Tibial artery (tissue), 4 donors: ENCODE measurements around the gene DDI1.
"Not testable (repeated sequence)": the region's sequence is repeated elsewhere in the genome, so short reads cannot be mapped to it uniquely, and the experiment has no call there.

Source experiments
- DNase-seq, 2 donors: peaks; one replicate each; pipeline ENCODE4 v3.0.0-alpha.2; 2019
- H3K27ac ChIP-seq, 2 donors: fragments of 200-600 bp; sonication (generic) in 1 of 2; 1 replicate in 1 of 2; 2 replicates in 1 of 2; pipeline ENCODE4 v1.5.1; 2018 to 2019; ENCODE audit warnings: mild to moderate bottlenecking in 1 of 2
- H3K27me3 ChIP-seq, 2 donors: fragments of 200-600 bp; sonication (generic) in 1 of 2; one replicate each; pipeline versions ENCODE4 v1.5.1 to v1.6.0; 2016 to 2019
- H3K36me3 ChIP-seq, 3 donors: fragments of 200-600 bp; sonication (generic) in 2 of 3; one replicate each; pipeline ENCODE4 v1.5.1; 2016 to 2019; ENCODE audit warnings: mild to moderate bottlenecking in 2 of 3
- H3K4me1 ChIP-seq, 4 donors: fragments of 200-600 bp; sonication (generic) in 2 of 4; 1 replicate in 3 of 4; 2 replicates in 1 of 4; pipeline ENCODE4 v1.5.1; 2016 to 2019
- H3K4me3 ChIP-seq, 2 donors: fragments of 200-600 bp; sonication (generic) in 1 of 2; 1 replicate in 1 of 2; 2 replicates in 1 of 2; pipeline ENCODE4 v1.5.1; 2018 to 2019; ENCODE audit warnings: mild to moderate bottlenecking in 2 of 2
- H3K9me3 ChIP-seq, 3 donors: fragments of 200-600 bp; sonication (generic) in 1 of 3; one replicate each; pipeline ENCODE4 v1.5.1; 2016 to 2019
- CTCF ChIP-seq, 2 experiments: fragments of 200-600 bp in 1 of 2; fragments of 450-650 bp in 1 of 2; IDR thresholded peaks; one replicate each; pipeline ENCODE4 v1.5.1; 2017 to 2019; ENCODE audit warnings: antibody characterized with exemption in 2 of 2, mild to moderate bottlenecking in 1 of 2, moderate library complexity in 1 of 2
- intact Hi-C: fragments of 100-400 bp; cut with DNase I; formaldehyde crosslinking; loops from one replicate; pipeline ENCODE4 v1.15.0; 2023; ENCODE audit warnings: low total_unique reads

Gene DDI1

GRCh38 chr11:104036995-104037394 is 555 bp downstream of the DDI1 start:
- TF ChIP-seq CTCF (IDR thresholded peaks at IDR 0.05), result no peak
- Histone ChIP-seq H3K4me1 (peaks cover 0 to 5% (median 2%) of the 10 kb centered on the region in 4 donors), H3K4me3 (no peak overlapping the region), H3K36me3 (no peaks in the 10 kb centered on the region), H3K27ac (no peak overlapping the region), H3K9me3 (no peaks in the 10 kb centered on the region), H3K27me3 (no peaks in the 10 kb centered on the region)
- DNase-seq, result no peak
- intact Hi-C loops, result no loop called here

DNA sequence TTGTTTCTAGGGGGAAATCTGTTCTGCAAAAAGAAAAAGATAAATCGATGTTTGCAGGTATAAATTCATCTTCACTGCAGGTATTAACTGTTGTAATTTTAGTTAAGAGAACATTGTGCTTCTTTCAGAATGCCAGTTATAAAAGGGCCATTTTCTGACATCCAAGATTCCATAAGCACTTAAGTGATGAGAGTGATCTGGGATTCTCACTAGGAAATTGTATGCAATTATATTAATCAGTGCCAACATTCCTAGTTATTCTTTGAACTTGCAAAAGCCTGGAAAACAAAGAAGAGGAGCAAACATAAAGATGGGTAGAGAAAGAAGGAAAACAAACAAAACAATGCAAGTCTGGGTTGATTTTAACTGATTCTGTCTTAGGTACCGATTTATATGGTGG is 5.4 kb downstream of the DDI1 start:
- Histone ChIP-seq H3K36me3 (no peaks in the 10 kb centered on the region), H3K4me3 (no peak overlapping the region), H3K4me1 (no peaks in the 10 kb centered on the region), H3K27me3 (no peaks in the 10 kb centered on the region), H3K27ac (no peak overlapping the region), H3K9me3 (no peaks in the 10 kb centered on the region)
- no peak for DNase-seq
- no peak for TF ChIP-seq CTCF (IDR thresholded peaks at IDR 0.05)
- intact Hi-C loops, result no loop called here

GRCh38 chr11:104043142-104043541 is 6.7 kb downstream of the DDI1 start:
- Histone ChIP-seq H3K4me3 (no peak overlapping the region), H3K9me3 (no peaks in the 10 kb centered on the region), H3K36me3 (no peaks in the 10 kb centered on the region), H3K4me1 (no peaks in the 10 kb centered on the region), H3K27ac (no peak overlapping the region), H3K27me3 (no peaks in the 10 kb centered on the region)
- DNase-seq, result no peak
- no peak for TF ChIP-seq CTCF (IDR thresholded peaks at IDR 0.05)
- intact Hi-C loops, result no loop called here

DNA sequence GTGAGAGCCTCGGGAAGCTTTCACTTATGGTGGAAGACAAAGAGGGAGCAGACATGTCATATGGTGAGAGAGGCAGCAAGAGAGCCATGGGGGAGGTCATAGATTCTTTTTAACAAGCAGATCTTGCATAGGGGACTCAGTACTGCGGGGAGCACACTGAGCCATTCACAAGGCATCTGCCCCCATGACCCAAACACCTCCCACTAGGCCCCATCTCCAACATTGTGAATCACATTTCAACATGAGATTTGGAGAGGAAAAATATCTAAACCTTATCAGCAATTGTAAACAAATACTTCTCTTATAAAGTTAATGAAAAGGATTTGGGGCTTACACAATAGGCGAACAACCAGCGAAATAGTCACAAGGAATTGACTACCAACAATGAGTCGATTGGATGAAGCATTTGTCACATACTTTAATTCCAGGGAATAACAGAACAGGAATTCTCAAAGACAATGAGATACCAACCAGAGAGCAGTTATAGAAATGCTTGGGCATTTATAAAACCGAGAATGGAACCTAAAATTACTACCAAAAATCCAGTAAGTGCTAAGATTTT is 7.3 kb downstream of the DDI1 start:
- TF ChIP-seq CTCF (IDR thresholded peaks at IDR 0.05), result no peak
- H3K36me3 ChIP-seq, result no peaks in the 10 kb centered on the region
- H3K4me3 ChIP-seq, result no peak overlapping the region
- H3K4me1 ChIP-seq, result no peaks in the 10 kb centered on the region
- no peak for DNase-seq
- no peaks in the 10 kb centered on the region for H3K9me3 ChIP-seq
- H3K27me3 ChIP-seq, result no peaks in the 10 kb centered on the region
- H3K27ac ChIP-seq, result no peak overlapping the region
- intact Hi-C loops, result no loop called here

- no peak for TF ChIP-seq CTCF (IDR thresholded peaks at IDR 0.05)
- intact Hi-C loops, result no loop called here
- Histone ChIP-seq H3K36me3 (no peaks in the 10 kb centered on the region), H3K9me3 (no peaks in the 10 kb centered on the region), H3K4me1 (no peaks in the 10 kb centered on the region), H3K27me3 (no peaks in the 10 kb centered on the region), H3K27ac (no peak overlapping the region), H3K4me3 (no peak overlapping the region)
- DNase-seq, result no peak
Measured at GRCh38 chr11:104046331-104046730, 9.9 kb downstream of the DDI1 start.

- H3K36me3 ChIP-seq, result not testable (repeated sequence)
Measured at GRCh38 chr11:104046858-104047257, 10.4 kb downstream of the DDI1 start.

More at GRCh38 chr11:104046858-104047257, 10.4 kb downstream of the DDI1 start:
- intact Hi-C loops, DNase-seq, H3K27me3 ChIP-seq, H3K9me3 ChIP-seq, H3K4me3 ChIP-seq, H3K27ac ChIP-seq, H3K4me1 ChIP-seq: not testable (repeated sequence)
